Erythroblast (primary cell): ENCODE results near the gene INIP.

Experiments used
- DNase-seq, 2 experiments: peaks; one replicate each; lab custom pipeline; 2025; lab: John Stamatoyannopoulos, UW
- GATA1 ChIP-seq: IDR thresholded peaks from 2 replicates; pipeline ENCODE4 v1.6.1; 2011; ENCODE audit warnings: low read depth, mild to moderate bottlenecking, control low read depth, low read length, moderate library complexity
- POLR2A ChIP-seq: IDR thresholded peaks from 2 replicates; pipeline ENCODE4 v1.6.1; 2011; ENCODE audit warnings: mild to moderate bottlenecking, low read length

The INIP gene

GRCh38 chr9:112670991-112671625 is 46.8 kb downstream of the INIP start:
- no peak for DNase-seq
- TF ChIP-seq POLR2A = no peak
- no peak for TF ChIP-seq GATA1

DNA sequence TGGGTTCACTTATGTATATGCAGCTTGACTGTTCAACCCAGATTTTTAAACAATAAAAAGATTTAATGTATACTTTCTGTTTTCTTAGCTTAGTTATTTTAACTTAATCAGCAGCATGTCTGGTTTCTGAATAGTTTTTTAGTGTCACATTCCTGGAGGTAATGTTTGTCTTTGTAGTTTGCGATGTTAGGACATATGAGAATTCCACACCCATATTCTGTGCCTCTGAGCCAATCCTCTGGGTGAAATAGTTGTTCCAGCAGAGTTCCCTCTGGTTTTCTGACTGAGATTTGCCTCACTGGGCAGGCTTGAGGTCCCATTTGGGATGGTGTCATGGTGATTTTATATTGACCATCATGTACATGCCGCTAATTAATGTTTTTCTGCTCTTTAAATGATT is 48.6 kb downstream of the INIP start:
- DNase-seq = no peak
- TF ChIP-seq POLR2A = no peak
- TF ChIP-seq GATA1 = no peak

DNA sequence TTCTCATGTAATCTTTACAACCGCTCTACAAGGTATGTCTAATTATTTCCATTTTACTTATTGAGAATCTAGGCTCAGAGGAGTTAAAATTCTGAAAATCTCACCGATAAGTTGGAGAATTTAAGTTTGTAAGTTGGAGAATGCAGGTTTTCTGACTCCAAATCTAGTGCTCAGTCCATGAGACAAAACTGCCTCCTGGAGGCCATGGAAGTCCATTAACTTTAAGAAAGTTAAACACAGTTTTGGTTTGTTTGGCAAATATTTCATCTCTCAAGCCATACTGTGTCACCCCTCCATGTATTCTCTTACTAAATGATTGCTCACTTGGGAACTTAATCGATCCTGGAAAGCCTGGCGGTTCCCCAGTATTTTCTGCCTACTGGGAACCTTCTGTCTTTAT is 52.6 kb downstream of the INIP start:
- no peak for TF ChIP-seq POLR2A
- TF ChIP-seq GATA1 = no peak
- DNase-seq = peak; percentile 13 to 27

- no peak for TF ChIP-seq GATA1
- TF ChIP-seq POLR2A = no peak
- DNase-seq = no peak
Measured at GRCh38 chr9:112664531-112664930, 53.4 kb downstream of the INIP start.

DNA sequence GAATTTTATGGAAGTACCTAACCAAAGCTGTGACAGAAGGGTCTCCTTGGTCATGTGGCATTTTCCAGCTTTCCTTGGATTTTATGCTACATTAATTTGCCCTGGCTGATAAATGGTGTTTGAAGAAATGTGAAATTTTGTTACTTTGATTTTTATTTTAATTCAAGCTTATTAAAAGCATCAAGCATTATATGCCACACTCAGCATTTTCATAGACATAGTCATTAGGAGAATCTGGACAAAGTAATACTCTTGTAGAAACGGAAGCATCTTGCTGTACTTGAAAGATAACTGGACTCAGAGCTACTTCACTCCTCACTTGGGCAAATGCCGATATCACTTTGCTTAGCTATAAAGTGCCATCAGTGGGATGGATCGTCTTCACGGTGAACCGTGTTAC is 54.2 kb downstream of the INIP start:
- no peak for DNase-seq
- TF ChIP-seq POLR2A = no peak
- TF ChIP-seq GATA1 = no peak

DNA sequence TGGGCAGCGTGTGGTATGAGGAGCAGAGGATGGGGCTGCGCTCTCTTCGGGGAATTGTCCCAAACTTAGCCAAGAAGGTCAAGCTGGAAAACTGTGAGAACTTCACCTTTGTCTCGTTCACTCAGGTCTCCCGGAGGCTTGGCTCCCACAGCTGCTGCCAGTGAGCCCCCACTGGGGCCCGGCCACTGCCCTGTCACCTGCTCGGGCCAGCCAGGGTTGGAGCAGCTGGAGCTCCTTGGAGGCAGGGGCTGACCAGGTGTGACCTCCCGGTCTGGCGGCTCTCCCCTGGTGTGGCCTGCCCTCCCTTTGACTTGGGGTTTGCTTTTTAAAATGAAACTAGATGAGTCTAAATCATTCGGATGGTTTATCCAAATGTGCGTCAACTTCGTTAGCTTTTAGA is 58.0 kb downstream of the INIP start:
- no peak for DNase-seq
- TF ChIP-seq POLR2A (no peak), GATA1 (no peak)

- DNase-seq = no peak
- TF ChIP-seq GATA1 (no peak), POLR2A (no peak)
Measured at GRCh38 chr9:112655668-112656067, 62.2 kb downstream of the INIP start.

- no peak for DNase-seq
- TF ChIP-seq POLR2A (no peak), GATA1 (no peak)
Measured at GRCh38 chr9:112654282-112654681, 63.6 kb downstream of the INIP start.

DNA sequence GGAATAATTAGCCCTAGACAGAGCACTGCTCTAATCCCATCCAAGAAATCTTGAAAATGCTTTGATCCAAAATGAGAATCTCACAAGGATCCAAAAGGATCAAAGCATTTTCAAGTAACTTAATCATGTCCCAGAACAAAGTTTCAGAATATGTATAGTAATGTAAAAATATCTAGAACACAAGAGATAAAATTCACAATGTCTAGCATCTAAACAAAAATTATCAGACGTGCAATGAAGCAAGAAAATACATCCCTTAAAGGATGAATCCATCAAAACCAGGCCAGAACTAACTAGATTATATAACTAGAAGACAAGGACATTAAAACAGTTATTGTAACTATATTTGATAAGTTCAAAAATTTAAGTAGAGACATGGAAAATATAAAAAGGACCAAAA is 69.3 kb downstream of the INIP start:
- no peak for DNase-seq
- TF ChIP-seq GATA1 = no peak
- no peak for TF ChIP-seq POLR2A

GRCh38 chr9:112647596-112647995 is 70.3 kb downstream of the INIP start:
- DNase-seq = no peak
- TF ChIP-seq POLR2A (no peak), GATA1 (no peak)

DNA sequence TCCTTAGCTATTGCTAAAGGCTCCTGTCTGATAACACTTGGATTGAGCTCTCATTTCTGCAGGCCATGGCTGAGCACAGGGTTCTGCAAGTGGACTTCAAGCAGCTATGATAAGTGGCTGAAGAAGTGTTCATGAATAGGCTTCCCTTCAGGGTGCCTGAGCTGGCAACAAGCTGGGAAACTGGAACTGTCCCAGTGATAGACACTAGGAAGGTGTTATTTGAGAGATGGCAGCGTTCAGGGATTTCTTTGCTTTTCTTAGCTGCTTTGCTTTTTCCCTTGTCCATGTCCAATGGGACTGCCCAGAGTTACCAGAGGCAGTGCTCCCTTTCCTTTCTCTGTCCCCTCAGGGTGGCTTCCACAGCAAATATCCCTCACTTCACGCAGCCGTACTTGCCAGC is 75.8 kb downstream of the INIP start:
- no peak for DNase-seq

DNA sequence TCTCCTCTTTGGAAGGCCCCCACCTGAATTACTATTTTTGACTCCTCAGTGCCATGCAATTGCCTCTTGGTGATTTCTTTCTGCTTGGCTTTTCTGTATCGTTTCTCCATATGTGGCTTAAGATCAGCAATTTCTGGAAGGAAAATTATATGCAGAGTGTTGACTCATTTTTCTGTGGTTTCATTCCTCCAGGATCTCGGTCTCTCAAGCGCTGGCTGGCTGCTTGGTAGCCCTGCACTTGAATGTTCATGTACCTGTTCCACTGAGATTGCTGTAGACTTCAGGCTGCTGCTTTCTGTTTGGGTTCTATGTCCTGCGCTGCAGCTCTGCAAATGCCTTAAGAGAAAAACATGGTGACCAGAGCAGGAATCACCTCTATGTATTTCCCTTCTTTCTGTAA is 77.6 kb downstream of the INIP start:
- TF ChIP-seq GATA1 (no peak), POLR2A (no peak)
- DNase-seq = no peak

More for the DNA sequence above, 75.8 kb downstream of the INIP start:
- TF ChIP-seq POLR2A = no peak
- no peak for TF ChIP-seq GATA1
